Ectodermal cell (in vitro differentiated cells): ENCODE measurements around the gene CDH13.

Experiments used
- H3K27ac ChIP-seq: 2 replicates; pipeline ENCODE4 v1.7.0; 2013; ENCODE audit warnings: mild to moderate bottlenecking, low read depth, low read length; ENCODE audit not compliant: insufficient read depth, poor library complexity, severe bottlenecking
- H3K27me3 ChIP-seq: 2 replicates; pipeline ENCODE4 v1.7.0; 2013; ENCODE audit warnings: mild to moderate bottlenecking, low read length; ENCODE audit not compliant: insufficient read depth, control insufficient read depth, poor library complexity, severe bottlenecking
- H3K36me3 ChIP-seq: one replicate; pipeline ENCODE4 v1.7.0; 2013; ENCODE audit warnings: low read length; ENCODE audit not compliant: control insufficient read depth, insufficient read depth
- H3K4me1 ChIP-seq: one replicate; pipeline ENCODE4 v1.7.0; 2013; ENCODE audit warnings: low read length; ENCODE audit not compliant: control insufficient read depth, insufficient read depth
- H3K4me3 ChIP-seq: 2 replicates; pipeline ENCODE4 v1.7.0; 2013; ENCODE audit warnings: low read depth, low read length, control low read depth; ENCODE audit not compliant: insufficient read depth
- H3K9me3 ChIP-seq: 2 replicates; pipeline ENCODE4 v1.7.0; 2013; ENCODE audit warnings: mild to moderate bottlenecking, low read length, moderate library complexity; ENCODE audit not compliant: control insufficient read depth
- WGBS, 2 experiments: methylation state at CpG; one replicate each; pipeline ENCODE4 v1.1.7; 2013; ENCODE audit warnings: missing lambda C conversion rate in 2 of 2; 5-methylcytosine and 5-hydroxymethylcytosine counted together

CDH13 gene

GRCh38 chr16:83698964-83699363, 1072.2 kb downstream of the CDH13 start:
- Histone ChIP-seq H3K27me3 (no peaks in the 10 kb centered on the region), H3K27ac (no peak overlapping the region), H3K36me3 (no peaks in the 10 kb centered on the region), H3K9me3 (no peaks in the 10 kb centered on the region), H3K4me1 (no peaks in the 10 kb centered on the region), H3K4me3 (no peak overlapping the region)
- WGBS, 2 experiments = 93 to 95% methylated on average over 4 of the region's 4 CpGs

GRCh38 chr16:83699817-83700216, 1073.0 kb downstream of the CDH13 start:
- 78 to 88% methylated on average over 4 of the region's 4 CpGs for WGBS, 2 experiments
- H3K4me3 ChIP-seq = no peak overlapping the region
- H3K27me3 ChIP-seq = no peaks in the 10 kb centered on the region
- H3K36me3 ChIP-seq = no peaks in the 10 kb centered on the region
- no peak overlapping the region for H3K27ac ChIP-seq
- H3K4me1 ChIP-seq = no peaks in the 10 kb centered on the region
- no peaks in the 10 kb centered on the region for H3K9me3 ChIP-seq

- WGBS, 2 experiments = 90% methylated on average over 7 of the region's 7 CpGs
- Histone ChIP-seq H3K9me3 (no peaks in the 10 kb centered on the region), H3K27me3 (no peaks in the 10 kb centered on the region), H3K36me3 (no peaks in the 10 kb centered on the region), H3K27ac (no peak overlapping the region), H3K4me3 (no peak overlapping the region), H3K4me1 (no peaks in the 10 kb centered on the region)
Observed at GRCh38 chr16:83700918-83701317, 1074.1 kb downstream of the CDH13 start.

- H3K4me3 ChIP-seq = no peak overlapping the region
- no peaks in the 10 kb centered on the region for H3K4me1 ChIP-seq
- H3K36me3 ChIP-seq = no peaks in the 10 kb centered on the region
- WGBS, 2 experiments = 48 to 50% methylated on average over 9 of the region's 9 CpGs
- H3K27ac ChIP-seq = no peak overlapping the region
- no peaks in the 10 kb centered on the region for H3K27me3 ChIP-seq
- no peaks in the 10 kb centered on the region for H3K9me3 ChIP-seq
Observed at GRCh38 chr16:83701494-83701893, 1074.7 kb downstream of the CDH13 start.

GRCh38 chr16:83704656-83705055, 1077.9 kb downstream of the CDH13 start:
- Histone ChIP-seq H3K27me3 (no peaks in the 10 kb centered on the region), H3K4me1 (no peaks in the 10 kb centered on the region), H3K9me3 (no peaks in the 10 kb centered on the region), H3K4me3 (no peak overlapping the region), H3K27ac (no peak overlapping the region), H3K36me3 (no peaks in the 10 kb centered on the region)

- no peak overlapping the region for H3K27ac ChIP-seq
- no peaks in the 10 kb centered on the region for H3K36me3 ChIP-seq
- no peaks in the 10 kb centered on the region for H3K4me1 ChIP-seq
- H3K27me3 ChIP-seq = no peaks in the 10 kb centered on the region
- WGBS, 2 experiments = 88 to 90% methylated on average over 4 of the region's 4 CpGs
- H3K9me3 ChIP-seq = no peaks in the 10 kb centered on the region
- no peak overlapping the region for H3K4me3 ChIP-seq
Observed at GRCh38 chr16:83705856-83706255, 1079.1 kb downstream of the CDH13 start.

GRCh38 chr16:83706394-83706793, 1079.6 kb downstream of the CDH13 start:
- no peaks in the 10 kb centered on the region for H3K9me3 ChIP-seq
- no peaks in the 10 kb centered on the region for H3K27me3 ChIP-seq
- no peak overlapping the region for H3K27ac ChIP-seq
- no peak overlapping the region for H3K4me3 ChIP-seq
- H3K4me1 ChIP-seq = no peaks in the 10 kb centered on the region
- 94 to 95% methylated on average over 4 of the region's 4 CpGs for whole genome bisulfite sequencing, 2 experiments
- H3K36me3 ChIP-seq = no peaks in the 10 kb centered on the region

- Histone ChIP-seq H3K27me3 (no peaks in the 10 kb centered on the region), H3K36me3 (no peaks in the 10 kb centered on the region), H3K27ac (no peak overlapping the region), H3K4me3 (no peak overlapping the region), H3K4me1 (no peaks in the 10 kb centered on the region), H3K9me3 (no peaks in the 10 kb centered on the region)
- 74 to 76% methylated on average over 3 of the region's 3 CpGs for WGBS, 2 experiments
Observed at GRCh38 chr16:83711069-83711468, 1084.3 kb downstream of the CDH13 start.

GRCh38 chr16:83713597-83713996, 1086.8 kb downstream of the CDH13 start:
- Histone ChIP-seq H3K4me1 (no peaks in the 10 kb centered on the region), H3K4me3 (no peak overlapping the region), H3K27ac (no peak overlapping the region), H3K36me3 (no peaks in the 10 kb centered on the region), H3K9me3 (no peaks in the 10 kb centered on the region), H3K27me3 (no peaks in the 10 kb centered on the region)
- WGBS, 2 experiments = 91 to 93% methylated on average over 4 of the region's 4 CpGs

GRCh38 chr16:83714286-83714685, 1087.5 kb downstream of the CDH13 start:
- H3K4me1 ChIP-seq = no peaks in the 10 kb centered on the region
- no peak overlapping the region for H3K27ac ChIP-seq
- H3K36me3 ChIP-seq = no peaks in the 10 kb centered on the region
- H3K4me3 ChIP-seq = no peak overlapping the region
- H3K9me3 ChIP-seq = no peaks in the 10 kb centered on the region
- WGBS, 2 experiments = 98% methylated on average over 4 of the region's 4 CpGs
- H3K27me3 ChIP-seq = no peaks in the 10 kb centered on the region

GRCh38 chr16:83715217-83715920, 1088.6 kb downstream of the CDH13 start:
- Histone ChIP-seq H3K4me1 (no peaks in the 10 kb centered on the region), H3K36me3 (no peaks in the 10 kb centered on the region), H3K27ac (no peak overlapping the region), H3K9me3 (no peaks in the 10 kb centered on the region), H3K27me3 (no peaks in the 10 kb centered on the region), H3K4me3 (no peak overlapping the region)
- WGBS, 2 experiments = 85 to 88% methylated on average over 14 of the region's 14 CpGs
